ENCODE data around the gene RABAC1.

Gene RABAC1

GRCh38 chr19:41988947-41989346, 29.8 kb upstream of the RABAC1 start:
- no peak for DNase-seq

DNA sequence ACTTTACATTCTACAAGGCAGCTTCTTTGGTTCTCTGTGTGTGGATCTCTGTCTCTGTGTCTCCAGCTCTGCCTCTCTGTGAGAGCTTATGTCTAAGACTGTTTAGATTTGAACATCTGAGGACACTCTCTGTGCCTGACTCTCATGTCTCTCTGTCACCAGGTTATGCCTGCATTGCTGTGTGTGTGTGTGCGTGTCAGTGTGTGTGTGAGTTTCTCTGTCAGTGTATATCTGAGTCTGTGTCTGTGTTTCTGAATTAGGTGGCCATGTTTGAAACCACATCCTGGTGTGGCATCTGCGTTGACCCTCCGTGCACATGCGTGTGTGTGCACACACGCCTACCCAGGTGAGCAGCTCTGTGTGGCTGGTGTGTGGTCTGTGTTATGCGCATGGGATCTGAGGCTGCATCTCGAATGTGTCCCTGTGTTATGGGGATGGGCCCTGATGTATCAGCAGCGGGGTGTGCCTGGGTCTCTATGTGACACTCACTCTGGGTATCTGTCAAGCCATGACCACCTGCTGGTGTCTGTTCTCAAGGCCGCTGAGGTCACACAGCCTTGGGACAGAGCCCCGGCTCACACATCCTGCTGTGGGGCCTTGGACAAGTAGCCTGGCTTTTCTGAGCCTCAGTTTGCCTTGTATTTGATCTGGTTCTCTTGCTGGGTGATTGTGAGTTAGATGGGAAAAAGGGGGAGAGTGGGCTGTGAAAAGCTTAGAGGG, 28.2 kb upstream of the RABAC1 start:
- no peak for DNase-seq

- DNase-seq = no peak
These were observed 25.8 kb upstream of the RABAC1 start for GRCh38 chr19:41984961-41985360.

DNA sequence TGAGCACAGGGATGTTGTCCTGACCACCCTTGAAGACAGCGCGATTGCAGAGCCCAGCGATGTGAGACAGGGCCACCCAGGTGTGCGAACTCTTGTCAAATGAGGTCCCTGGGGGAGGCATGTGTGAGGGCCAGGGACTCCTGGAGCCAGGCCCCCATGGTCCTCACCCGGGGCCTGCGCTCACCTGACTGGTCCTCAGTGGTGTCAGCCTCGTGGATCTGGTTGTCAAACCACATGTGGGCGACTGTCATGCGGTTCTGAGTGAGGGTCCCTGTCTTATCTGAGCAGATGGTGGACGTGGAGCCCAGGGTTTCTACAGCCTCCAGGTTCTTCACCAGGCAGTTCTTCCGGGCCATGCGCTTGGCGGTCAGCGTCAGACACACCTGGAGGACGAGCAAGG, 22.6 kb upstream of the RABAC1 start:
- no peak for DNase-seq

DNA sequence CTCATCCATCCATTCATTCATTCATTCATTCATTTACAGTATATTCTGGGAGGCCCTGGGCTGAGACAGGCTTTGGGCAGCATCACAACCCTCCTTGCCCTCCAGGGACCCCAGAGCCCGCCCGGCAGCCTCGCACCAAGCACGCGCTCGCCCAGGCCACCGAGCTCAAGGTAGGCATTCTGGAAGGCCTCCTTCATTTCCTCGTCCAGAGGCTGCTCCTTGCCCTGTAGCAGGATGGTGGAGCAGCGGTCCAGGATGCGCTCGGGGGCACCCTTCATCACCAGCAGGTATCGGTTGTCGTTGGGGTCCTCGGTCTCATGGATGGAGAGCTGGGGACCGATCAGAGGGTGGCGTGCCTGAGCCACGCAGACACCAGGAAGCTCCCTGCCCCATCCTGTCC, 19.3 kb upstream of the RABAC1 start:
- DNase-seq = no peak

- DNase-seq = no peak
These were observed 18.8 kb upstream of the RABAC1 start for GRCh38 chr19:41977916-41978315.

GRCh38 chr19:41974652-41975051, 15.5 kb upstream of the RABAC1 start:
- no peak for DNase-seq

DNA sequence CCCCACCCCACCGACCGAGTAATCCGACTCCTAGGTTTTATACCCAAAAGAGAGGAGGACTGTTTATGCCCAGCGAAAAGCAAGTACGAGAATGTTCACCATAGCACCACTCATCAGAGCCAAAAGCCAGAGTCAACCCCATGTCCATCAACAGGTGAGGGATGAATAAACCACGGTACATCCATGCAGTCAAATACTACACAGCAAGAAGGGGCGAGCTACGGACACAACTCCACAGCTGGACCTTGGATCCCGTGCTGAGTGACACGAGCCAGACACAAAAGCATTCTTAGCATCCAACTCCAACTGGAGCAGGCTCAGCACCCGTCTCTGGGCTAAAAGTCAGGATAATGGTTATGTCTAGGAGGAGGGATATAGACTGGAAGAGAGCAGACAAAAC, 12.2 kb upstream of the RABAC1 start:
- no peak for DNase-seq

DNA sequence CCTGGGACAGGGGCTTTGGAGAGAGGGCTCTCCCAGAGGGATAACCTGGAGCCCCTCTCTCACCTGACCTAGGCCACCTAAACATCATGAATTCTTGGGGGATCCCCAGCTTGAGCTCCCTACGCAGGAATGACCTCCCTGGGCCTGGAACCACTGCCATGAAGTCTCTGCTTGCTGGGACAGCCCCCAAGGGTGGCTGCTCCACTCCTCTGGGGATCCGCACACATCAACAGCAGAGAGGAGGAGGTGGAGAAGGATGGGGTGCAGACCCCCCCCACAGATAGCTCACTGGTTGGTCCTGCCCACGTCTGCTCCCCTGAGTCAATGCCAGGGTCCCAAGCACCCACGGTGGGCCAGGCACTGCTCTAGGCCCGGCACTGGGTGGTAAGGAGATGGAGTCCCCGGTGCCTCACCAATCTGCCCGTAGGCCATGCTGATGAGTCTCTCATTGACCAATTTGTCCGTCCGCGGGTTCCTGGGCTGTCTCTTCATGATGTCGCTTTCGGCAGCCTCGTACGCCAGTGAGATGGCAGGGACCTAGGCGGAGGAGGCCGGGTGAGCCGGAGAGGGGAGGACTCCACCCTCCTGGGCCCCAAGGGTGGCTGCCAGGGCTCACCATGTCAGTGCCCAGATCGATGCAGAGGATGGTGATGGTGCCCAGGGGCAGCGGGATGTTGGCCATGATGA, 10.8 kb upstream of the RABAC1 start:
- no peak for DNase-seq

GRCh38 chr19:41968751-41969595, 9.9 kb upstream of the RABAC1 start:
- DNase-seq = no peak

DNA sequence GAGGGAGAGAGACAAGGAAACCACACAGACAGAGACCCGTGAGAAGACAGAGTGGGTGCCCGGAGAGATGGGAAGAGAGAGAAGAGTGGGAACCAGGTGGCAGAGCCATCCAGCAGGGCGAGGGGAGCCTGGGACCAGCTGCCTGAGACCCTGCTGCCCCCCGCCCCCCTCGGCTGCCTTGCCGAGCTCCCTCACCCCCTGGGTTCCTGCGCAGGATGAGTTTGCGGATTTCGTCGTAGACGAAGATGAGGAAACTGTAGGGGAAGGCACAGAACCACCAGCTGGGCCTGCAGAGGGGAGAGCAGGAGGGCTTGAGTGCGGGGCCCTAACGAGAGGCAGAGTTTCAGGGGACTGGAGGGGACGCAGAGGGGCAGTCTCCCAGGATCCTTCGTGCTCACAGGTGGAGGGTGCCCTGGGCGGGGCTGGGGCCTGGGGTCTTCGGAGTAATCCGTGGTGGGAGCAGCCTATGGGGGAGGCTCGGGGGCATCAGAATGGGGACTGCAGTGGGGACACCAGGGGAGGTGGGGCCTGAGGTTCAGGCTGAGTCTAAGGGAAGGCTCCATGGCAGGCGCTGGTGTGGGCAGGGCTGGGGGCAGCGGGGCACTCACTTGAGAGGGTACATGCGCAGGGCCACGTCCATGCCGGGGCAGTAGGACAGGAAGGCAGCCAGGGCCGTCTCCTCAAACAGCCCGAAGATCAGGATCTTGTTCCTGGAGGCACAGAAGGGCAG, 8.1 kb upstream of the RABAC1 start:
- no peak for DNase-seq

GRCh38 chr19:41965106-41965505, 6.0 kb upstream of the RABAC1 start:
- DNase-seq = no peak

- no peak for DNase-seq
These were observed 1.9 kb upstream of the RABAC1 start for GRCh38 chr19:41960973-41961372.

DNA sequence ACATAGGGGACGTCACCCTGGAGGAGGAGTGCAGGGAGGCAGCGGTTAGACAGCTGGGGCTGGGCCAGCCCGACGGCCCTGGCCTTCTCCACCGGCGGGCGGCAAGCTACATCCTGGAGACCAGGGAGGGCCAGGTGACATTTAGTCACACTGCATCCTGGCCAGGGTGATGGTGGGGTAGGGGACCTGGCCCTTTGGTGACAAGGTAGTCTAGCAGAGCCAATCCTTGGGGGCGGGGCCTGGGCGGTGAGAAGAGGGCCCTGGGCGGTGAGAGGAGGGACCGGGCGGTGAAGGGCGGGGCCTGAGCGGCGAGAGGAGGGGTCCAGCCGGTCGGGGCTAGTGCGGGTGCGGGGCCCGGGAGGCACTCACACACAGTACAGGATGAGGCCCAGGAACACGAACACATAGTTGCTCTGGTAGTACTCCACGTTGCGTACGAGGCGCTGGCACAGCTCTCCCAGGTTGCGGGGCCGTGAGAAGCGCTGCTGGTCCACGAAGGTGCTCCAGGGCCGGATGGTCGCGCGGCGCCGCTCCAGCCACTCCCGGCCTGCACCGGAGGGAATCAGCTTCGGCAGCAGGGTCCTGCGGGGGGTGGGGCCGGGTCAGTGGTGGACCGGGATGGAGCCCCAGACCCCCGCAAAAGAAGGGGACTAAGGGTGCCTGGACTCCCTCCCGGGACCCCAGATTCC, 610 bp downstream of the RABAC1 start:
- peak; percentile 76 for DNase-seq

- peak; percentile 62 for DNase-seq
These were observed 1.2 kb downstream of the RABAC1 start for GRCh38 chr19:41957838-41958366.

- no peak for DNase-seq
These were observed 1.8 kb downstream of the RABAC1 start for GRCh38 chr19:41957161-41957837.

DNA sequence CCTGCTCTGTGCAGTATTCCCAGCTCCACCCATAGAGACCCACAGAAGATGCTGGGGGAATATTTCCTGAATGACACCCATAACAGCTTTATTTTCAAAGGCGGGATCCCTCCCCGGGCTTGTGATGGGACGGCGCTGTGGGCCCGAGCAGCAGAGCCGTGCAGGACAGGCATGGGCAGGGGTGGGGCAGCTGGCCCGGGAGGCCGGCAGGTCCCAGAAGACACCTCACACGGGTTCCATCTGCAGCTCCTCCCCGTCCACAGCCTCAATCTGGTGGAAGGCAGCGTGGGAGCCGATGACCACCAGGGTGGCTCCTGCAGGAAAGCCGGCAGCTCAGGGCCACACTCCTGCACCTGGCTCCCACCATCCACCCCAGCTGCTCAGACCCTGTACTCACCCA, 2.5 kb downstream of the RABAC1 start:
- no peak for DNase-seq

DNA sequence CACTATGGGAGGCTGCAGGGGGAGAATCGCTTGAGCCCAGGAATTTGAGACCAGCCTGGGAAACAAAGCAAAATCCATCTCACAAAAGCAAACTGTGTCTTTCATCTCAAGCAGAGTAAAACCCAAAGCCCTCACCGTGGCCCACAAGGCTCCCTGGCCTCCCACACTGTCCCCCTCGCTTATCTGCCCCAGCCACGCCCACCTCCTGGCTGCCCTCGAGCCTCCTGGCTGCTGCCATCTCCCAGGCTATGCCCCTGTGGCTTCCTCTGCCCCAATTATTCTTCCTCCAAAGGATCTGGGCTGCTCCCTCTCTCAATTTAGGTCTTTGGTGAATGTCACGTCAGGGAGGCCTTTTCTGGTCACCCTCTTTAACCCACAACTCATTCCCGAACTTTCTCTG, 3.6 kb downstream of the RABAC1 start:
- DNase-seq = no peak

DNA sequence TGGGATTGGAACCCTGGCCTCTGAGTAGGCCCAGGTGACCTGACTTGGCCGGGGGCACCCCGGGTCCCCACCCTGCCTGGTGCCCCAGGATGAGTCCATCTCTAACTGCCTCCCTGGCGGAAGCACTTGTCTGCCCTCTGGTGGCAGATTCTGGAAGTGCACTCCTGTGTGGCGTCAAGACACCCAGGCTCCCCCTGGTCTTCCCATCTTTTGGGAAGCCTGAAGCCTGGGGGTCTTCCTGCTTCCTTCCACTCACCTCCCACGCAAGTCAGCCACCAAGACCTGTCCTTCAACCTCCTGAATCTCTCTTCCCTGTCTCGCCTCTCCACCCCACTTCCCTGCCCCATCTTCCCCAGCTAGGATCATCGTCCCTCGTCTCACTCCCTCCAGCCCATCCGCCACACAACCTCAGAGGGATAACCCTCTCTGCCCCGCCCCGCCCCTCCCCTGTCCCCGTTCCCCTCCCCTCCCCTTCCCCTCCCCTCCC, 7.4 kb downstream of the RABAC1 start:
- DNase-seq = peak; percentile 74

DNA sequence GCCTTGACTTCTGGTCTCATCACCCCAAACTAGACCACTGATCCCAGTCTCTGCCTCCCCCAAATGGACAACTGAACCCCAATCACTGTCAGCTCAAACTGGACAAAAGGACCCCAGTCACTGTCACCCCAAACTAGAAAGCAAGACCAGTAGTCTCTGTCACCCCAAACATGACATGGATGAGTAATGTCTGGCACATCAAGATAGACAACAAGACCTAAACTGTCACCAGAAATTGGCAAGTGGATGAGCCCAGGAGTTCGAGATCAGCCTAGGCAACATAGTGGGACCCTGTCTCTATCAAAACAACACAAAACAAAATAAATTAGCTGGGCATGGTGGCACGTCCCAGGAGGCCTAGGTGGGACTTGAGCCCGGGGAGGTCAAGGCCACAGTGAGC, 12.0 kb downstream of the RABAC1 start:
- DNase-seq = no peak

- no peak for DNase-seq
These were observed 13.9 kb downstream of the RABAC1 start for GRCh38 chr19:41945135-41945766.

All from NCI-H345 (cell line).